ENCODE measurements around the gene TIMM44. TPM values are rescaled to one million over a fixed set of nuclear protein-coding genes. Genes with fewer than 3 reads are reported as not detected.
"Not testable (repeated sequence)": the region's sequence is repeated elsewhere in the genome, so short reads cannot be mapped to it uniquely, and the experiment has no call there.

The TIMM44 gene
- total RNA-seq, 1 donor from 2014 or later = 39.0 TPM

DNA sequence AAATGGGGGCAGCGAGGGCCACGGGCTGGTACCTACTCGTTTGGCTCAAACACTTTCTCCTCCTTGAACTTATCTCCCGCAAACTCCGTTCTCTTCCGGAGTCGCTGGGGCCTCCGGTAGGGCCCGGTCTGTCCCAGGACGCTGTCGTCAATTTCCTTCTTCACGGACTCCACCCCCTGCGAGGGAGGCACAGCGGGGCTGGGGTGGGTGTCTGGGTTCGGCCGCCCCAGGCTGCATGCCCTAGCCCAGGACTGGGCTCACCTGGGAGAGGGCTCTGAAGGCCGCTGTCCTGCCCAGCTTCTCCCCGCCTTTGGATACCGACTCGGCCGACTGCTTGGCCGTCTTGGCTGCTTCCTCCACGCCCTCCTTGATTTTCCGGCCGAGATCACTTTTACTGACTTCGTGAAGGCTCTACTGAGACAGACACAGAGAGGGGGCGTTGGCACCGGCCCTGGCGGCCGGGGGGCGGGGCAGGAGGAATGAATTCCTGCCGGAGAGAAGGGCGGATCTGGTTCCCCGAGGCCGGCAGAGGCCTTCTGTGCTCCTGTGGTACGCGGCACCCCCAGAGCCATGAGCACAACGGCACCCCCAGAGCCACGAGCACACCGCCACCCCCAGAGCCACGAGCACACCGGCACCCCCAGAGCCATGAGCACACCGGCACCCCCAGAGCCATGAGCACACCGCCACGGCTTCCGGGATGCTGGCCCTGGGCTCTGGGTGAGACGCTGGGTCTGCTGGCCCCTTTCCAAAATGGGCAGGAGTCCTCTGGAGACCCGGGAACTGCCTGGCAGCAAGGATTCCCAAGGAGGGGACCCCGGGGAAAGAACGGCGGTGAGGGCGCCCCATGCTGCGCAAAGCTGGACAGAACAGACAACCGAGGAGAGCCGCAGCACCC, 9.4 kb downstream of the TIMM44 start:
- TF ChIP-seq, protein P1, sequence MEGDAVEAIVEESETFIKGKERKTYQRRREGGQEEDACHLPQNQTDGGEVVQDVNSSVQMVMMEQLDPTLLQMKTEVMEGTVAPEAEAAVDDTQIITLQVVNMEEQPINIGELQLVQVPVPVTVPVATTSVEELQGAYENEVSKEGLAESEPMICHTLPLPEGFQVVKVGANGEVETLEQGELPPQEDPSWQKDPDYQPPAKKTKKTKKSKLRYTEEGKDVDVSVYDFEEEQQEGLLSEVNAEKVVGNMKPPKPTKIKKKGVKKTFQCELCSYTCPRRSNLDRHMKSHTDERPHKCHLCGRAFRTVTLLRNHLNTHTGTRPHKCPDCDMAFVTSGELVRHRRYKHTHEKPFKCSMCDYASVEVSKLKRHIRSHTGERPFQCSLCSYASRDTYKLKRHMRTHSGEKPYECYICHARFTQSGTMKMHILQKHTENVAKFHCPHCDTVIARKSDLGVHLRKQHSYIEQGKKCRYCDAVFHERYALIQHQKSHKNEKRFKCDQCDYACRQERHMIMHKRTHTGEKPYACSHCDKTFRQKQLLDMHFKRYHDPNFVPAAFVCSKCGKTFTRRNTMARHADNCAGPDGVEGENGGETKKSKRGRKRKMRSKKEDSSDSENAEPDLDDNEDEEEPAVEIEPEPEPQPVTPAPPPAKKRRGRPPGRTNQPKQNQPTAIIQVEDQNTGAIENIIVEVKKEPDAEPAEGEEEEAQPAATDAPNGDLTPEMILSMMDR (conservative IDR thresholded peaks at IDR 0.05; ENCODE audit: low read depth, low read length) = no peak
- DNase-seq (ENCODE audit: low read depth) = no peak
- H3K4me3 ChIP-seq (ENCODE audit: low read depth, low read length) = no peak overlapping the region

DNA sequence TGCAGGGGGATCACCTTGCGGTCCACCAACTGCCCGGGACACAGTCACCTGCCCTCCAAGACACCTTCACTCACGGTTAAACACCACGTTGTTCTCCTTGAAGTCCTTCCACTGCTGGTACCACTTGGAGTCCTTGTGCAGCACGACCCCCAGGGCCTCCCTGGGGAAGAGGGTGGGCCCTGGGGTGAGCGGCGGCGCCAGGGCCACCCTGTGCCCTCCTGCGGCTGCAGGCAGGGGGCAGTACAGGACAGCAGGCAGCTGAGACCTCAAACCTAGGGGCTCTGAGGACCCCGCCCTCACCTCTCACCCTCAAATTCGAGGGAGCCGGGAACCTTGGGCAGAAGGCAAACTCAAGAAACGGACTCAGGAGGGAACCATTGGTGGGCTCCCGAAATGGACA, 10.1 kb downstream of the TIMM44 start:
- no peak for DNase-seq (ENCODE audit: low read depth)
- TF ChIP-seq, protein P1 (conservative IDR thresholded peaks at IDR 0.05; ENCODE audit: low read depth, low read length) = peak; percentile 46
- no peak overlapping the region for H3K4me3 ChIP-seq (ENCODE audit: low read depth, low read length)

DNA sequence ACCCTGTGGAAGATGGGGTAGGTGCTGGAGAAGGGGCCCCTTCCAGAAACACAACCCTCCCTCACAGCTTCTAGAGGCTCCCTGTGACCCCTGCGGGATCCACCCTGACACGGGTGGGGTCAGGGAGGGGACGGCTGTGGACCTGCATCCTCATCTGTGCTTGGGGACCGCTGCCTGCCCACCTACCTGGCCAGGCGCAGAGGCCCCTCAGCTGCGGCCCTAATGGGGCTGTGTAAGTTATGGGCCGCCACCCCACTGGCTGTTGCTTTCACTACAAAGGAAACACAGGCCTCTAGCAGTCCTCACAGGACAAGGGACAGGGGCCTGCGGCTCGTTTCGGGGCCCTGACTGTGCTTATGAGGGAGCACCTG, 10.6 kb downstream of the TIMM44 start:
- H3K4me3 ChIP-seq (ENCODE audit: low read depth, low read length) = no peak overlapping the region
- DNase-seq (ENCODE audit: low read depth) = no peak
- TF ChIP-seq, protein P1 (conservative IDR thresholded peaks at IDR 0.05; ENCODE audit: low read depth, low read length) = no peak

DNA sequence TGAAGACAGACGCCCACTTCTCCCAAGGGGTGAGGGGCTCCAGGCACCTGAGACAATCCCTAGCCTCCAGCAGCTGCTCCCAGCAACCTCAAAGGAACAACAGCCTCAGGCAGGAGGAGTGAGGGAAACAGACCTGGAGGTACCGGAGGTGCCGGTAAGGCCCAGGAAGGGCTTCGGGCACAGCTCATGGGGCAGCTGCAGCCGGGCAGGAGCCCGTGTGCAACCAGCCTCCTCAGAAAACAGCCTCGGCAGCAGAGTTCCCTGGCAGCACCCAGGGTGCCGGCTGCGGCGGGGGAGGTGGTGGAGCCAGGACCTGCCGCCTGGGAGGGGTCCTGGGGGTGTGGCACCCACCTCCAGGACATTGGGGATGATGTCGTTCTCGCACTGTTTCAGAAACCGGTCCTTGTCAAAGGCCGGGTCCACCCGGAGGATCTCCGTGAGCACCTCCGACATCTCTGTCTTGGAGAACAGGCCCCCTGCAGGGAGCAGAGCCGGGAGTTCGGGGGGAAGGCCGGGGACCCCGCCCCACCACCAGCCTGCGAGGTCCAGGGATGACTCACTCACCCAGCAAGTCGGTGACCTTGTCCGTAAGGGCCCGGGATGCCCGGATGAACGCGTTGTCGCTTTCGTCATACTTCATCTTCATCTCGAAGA, 11.1 kb downstream of the TIMM44 start:
- TF ChIP-seq, protein P1 (conservative IDR thresholded peaks at IDR 0.05; ENCODE audit: low read depth, low read length) = no peak
- H3K4me3 ChIP-seq (ENCODE audit: low read depth, low read length) = no peak overlapping the region
- DNase-seq (ENCODE audit: low read depth) = no peak

GRCh38 chr19:7931221-7932061, 12.0 kb downstream of the TIMM44 start:
- H3K4me3 ChIP-seq (ENCODE audit: low read depth, low read length) = no peak overlapping the region
- TF ChIP-seq, protein P1 (conservative IDR thresholded peaks at IDR 0.05; ENCODE audit: low read depth, low read length) = no peak
- DNase-seq (ENCODE audit: low read depth) = no peak

GRCh38 chr19:7930765-7931164, 12.7 kb downstream of the TIMM44 start:
- no peak overlapping the region for H3K4me3 ChIP-seq (ENCODE audit: low read depth, low read length)
- TF ChIP-seq, protein P1 (conservative IDR thresholded peaks at IDR 0.05; ENCODE audit: low read depth, low read length) = no peak
- no peak for DNase-seq (ENCODE audit: low read depth)

GRCh38 chr19:7930030-7930429, 13.4 kb downstream of the TIMM44 start:
- DNase-seq (ENCODE audit: low read depth); H3K4me3 ChIP-seq (ENCODE audit: low read depth, low read length): not testable (repeated sequence)
